A549 (cell line): ENCODE measurements around the gene DGKH. TPM values are rescaled to one million over a fixed set of nuclear protein-coding genes. Genes with fewer than 3 reads are reported as not detected.

Source experiments
- ATAC-seq, 2 experiments: fragments of 200-7000 bp in 1 of 2; fragments of >200 bp in 1 of 2; cut with Nextera tagmentation in 1 of 2; cut with Tn5 transposase in 1 of 2; 3 replicates each; pipeline versions ENCODE4 v1.8.0 to v1.9.1; 2018 to 2020; ENCODE audit warnings: mild to moderate bottlenecking in 1 of 2, moderate library complexity in 1 of 2
- CTCF ChIA-PET: fragments of 300-600 bp; sonication (Branson Sonifier 250); formaldehyde crosslinking; extraction: SDS; loops from one replicate; lab custom pipeline; 2021; ENCODE audit warnings: antibody characterized with exemption, inconsistent platforms; lab: Yijun Ruan, JAX
- POLR2A ChIA-PET: fragments of 350-600 bp; formaldehyde crosslinking; extraction: SDS; loops from one replicate; lab custom pipeline; 2021; ENCODE audit warnings: antibody characterized with exemption, inconsistent platforms; lab: Yijun Ruan, JAX
- DNase-seq, 2 experiments: peaks; one replicate each; pipeline versions ENCODE4 v3.0.0 to v3.0.0-alpha.2; 2011 to 2016; ENCODE audit warnings: low read depth in 1 of 2, low spot score in 1 of 2
- FAIRE-seq: peaks from 2 replicates; lab custom pipeline; 2011; peaks lifted over from hg19 to GRCh38; lab: Jason Lieb, UNC
- H3K27ac ChIP-seq, 2 experiments: fragments of >200 bp; sonication (Bioruptor Twin); formaldehyde crosslinking; 3 replicates each; pipeline ENCODE4 v1.5.1; 2016 to 2017
- H3K4me1 ChIP-seq: fragments of >200 bp; sonication (Bioruptor Twin); formaldehyde crosslinking; 3 replicates; pipeline ENCODE4 v1.6.1; 2016
- H3K4me2 ChIP-seq: fragments of >200 bp; sonication (Bioruptor Twin); formaldehyde crosslinking; 3 replicates; pipeline ENCODE4 v1.6.1; 2016
- H3K4me3 ChIP-seq: fragments of >200 bp; sonication (Bioruptor Twin); formaldehyde crosslinking; 3 replicates; pipeline ENCODE4 v1.5.1; 2016
- H3K9me3 ChIP-seq: fragments of >200 bp; sonication (Bioruptor Twin); formaldehyde crosslinking; 3 replicates; pipeline ENCODE4 v1.6.1; 2016
- CBX8 ChIP-seq: fragments of 200-600 bp; sonication (generic); IDR thresholded peaks from 2 replicates; pipeline ENCODE4 v1.6.1; 2016
- CHD2 ChIP-seq: fragments of 150-350 bp; IDR thresholded peaks from 2 replicates; pipeline ENCODE4 v1.6.1; 2014; ENCODE audit warnings: low read length; ENCODE audit not compliant: partially characterized antibody
- CHD4 ChIP-seq: fragments of 200-600 bp; sonication (generic); IDR thresholded peaks from 2 replicates; pipeline ENCODE4 v1.6.1; 2016; ENCODE audit warnings: antibody characterized with exemption, mild to moderate bottlenecking, borderline replicate concordance
- E2F6 ChIP-seq: IDR thresholded peaks from 2 replicates; pipeline ENCODE4 v1.6.1; 2012; ENCODE audit warnings: low read depth, borderline replicate concordance
- EP300 ChIP-seq, 2 experiments: fragments of >200 bp; sonication (Bioruptor Twin); formaldehyde crosslinking; IDR thresholded peaks; 2 replicates in 1 of 2; 3 replicates in 1 of 2; pipeline ENCODE4 v1.6.1; 2016 to 2017
- ESRRA ChIP-seq: fragments of 150-350 bp; IDR thresholded peaks from 2 replicates; pipeline ENCODE4 v1.6.1; 2014; ENCODE audit warnings: mild to moderate bottlenecking, low read length, borderline replicate concordance
- FOSB ChIP-seq: fragments of 250-450 bp; sonication (Bioruptor Pico); IDR thresholded peaks from 2 replicates; pipeline ENCODE4 v1.5.0; 2020; ENCODE audit warnings: mild to moderate bottlenecking, moderate library complexity
- FOXS1 ChIP-seq: fragments of 250-450 bp; sonication (Bioruptor Pico); IDR thresholded peaks from 2 replicates; pipeline ENCODE4 v1.5.0; 2020; ENCODE audit warnings: mild to moderate bottlenecking, moderate library complexity
- GATA3 ChIP-seq: IDR thresholded peaks from 2 replicates; pipeline ENCODE4 v1.6.1; 2012; ENCODE audit warnings: borderline replicate concordance
- HDAC2 ChIP-seq: fragments of 200-600 bp; sonication (generic); IDR thresholded peaks from 2 replicates; pipeline ENCODE4 v1.6.1; 2016
- HEYL ChIP-seq: fragments of 250-450 bp; sonication (Bioruptor Pico); IDR thresholded peaks from 2 replicates; pipeline ENCODE4 v1.8.0; 2021; ENCODE audit warnings: mild to moderate bottlenecking, moderate library complexity
- HMGXB4 ChIP-seq: fragments of 250-450 bp; sonication (Bioruptor Pico); IDR thresholded peaks from 2 replicates; pipeline ENCODE4 v1.5.0; 2021; ENCODE audit warnings: mild to moderate bottlenecking, moderate library complexity, borderline replicate concordance
- HOXB13 ChIP-seq: fragments of 250-450 bp; sonication (Bioruptor Pico); IDR thresholded peaks from 2 replicates; pipeline ENCODE4 v1.5.0; 2020; ENCODE audit warnings: low read depth, mild to moderate bottlenecking, moderate library complexity
- HOXB5 ChIP-seq: fragments of 250-450 bp; sonication (Bioruptor Pico); IDR thresholded peaks from 2 replicates; pipeline ENCODE4 v1.5.0; 2020; ENCODE audit warnings: mild to moderate bottlenecking, moderate library complexity
- KDM5A ChIP-seq: fragments of 200-600 bp; sonication (generic); IDR thresholded peaks from 2 replicates; pipeline ENCODE4 v1.6.1; 2016; ENCODE audit warnings: antibody characterized with exemption, mild to moderate bottlenecking
- MAFK ChIP-seq: fragments of 450-650 bp; IDR thresholded peaks from 2 replicates; pipeline ENCODE4 v1.6.1; 2014; ENCODE audit not compliant: partially characterized antibody
- NPAS2 ChIP-seq: fragments of 250-450 bp; sonication (Bioruptor Pico); IDR thresholded peaks from 2 replicates; pipeline ENCODE4 v1.8.0; 2022; ENCODE audit warnings: mild to moderate bottlenecking, moderate library complexity, borderline replicate concordance
- PHF8 ChIP-seq: fragments of 200-600 bp; sonication (generic); IDR thresholded peaks from 2 replicates; pipeline ENCODE4 v1.6.1; 2016; ENCODE audit warnings: low read depth, mild to moderate bottlenecking, antibody characterized with exemption, moderate library complexity, borderline replicate concordance
- POLR2A ChIP-seq: IDR thresholded peaks from 2 replicates; pipeline ENCODE4 v1.6.1; 2012; ENCODE audit warnings: mild to moderate bottlenecking, low read length
- RAD21 ChIP-seq, 2 experiments: fragments of >200 bp in 1 of 2; sonication (Bioruptor Twin) in 1 of 2; formaldehyde crosslinking in 1 of 2; IDR thresholded peaks in 1 of 2; conservative IDR thresholded peaks in 1 of 2; 2 replicates in 1 of 2; 3 replicates in 1 of 2; pipeline ENCODE4 v1.6.1; 2012 to 2018; ENCODE audit warnings: inconsistent platforms in 1 of 2
- RARB ChIP-seq: fragments of 250-450 bp; sonication (Bioruptor Pico); IDR thresholded peaks from 2 replicates; pipeline ENCODE4 v1.8.0; 2021; ENCODE audit warnings: mild to moderate bottlenecking, moderate library complexity
- RFX5 ChIP-seq: fragments of 450-650 bp; IDR thresholded peaks from 2 replicates; pipeline ENCODE4 v1.7.1; 2014; ENCODE audit warnings: antibody characterized with exemption, mild to moderate bottlenecking, moderate library complexity
- RNF2 ChIP-seq: fragments of 200-600 bp; sonication (generic); IDR thresholded peaks from 2 replicates; pipeline ENCODE4 v1.6.1; 2016; ENCODE audit warnings: low read depth, mild to moderate bottlenecking, antibody characterized with exemption, moderate library complexity, borderline replicate concordance
- SMC3 ChIP-seq: fragments of >200 bp; sonication (Bioruptor Twin); formaldehyde crosslinking; IDR thresholded peaks from 3 replicates; pipeline ENCODE4 v1.6.1; 2018; ENCODE audit warnings: inconsistent platforms
- SREBF2 ChIP-seq: fragments of 450-650 bp; IDR thresholded peaks from 2 replicates; pipeline ENCODE4 v1.6.1; 2014; ENCODE audit warnings: mild to moderate bottlenecking, moderate library complexity
- TFCP2L1 ChIP-seq: fragments of 250-450 bp; sonication (Bioruptor Pico); IDR thresholded peaks from 2 replicates; pipeline ENCODE4 v1.5.0; 2021; ENCODE audit warnings: mild to moderate bottlenecking
- ZNF302 ChIP-seq: fragments of 250-450 bp; sonication (Bioruptor Pico); IDR thresholded peaks from 2 replicates; pipeline ENCODE4 v1.9.0; 2021; ENCODE audit warnings: inconsistent platforms, mild to moderate bottlenecking, moderate library complexity
- WGBS: methylation state at CpG from one replicate; pipeline ENCODE4 v1.1.6; 2017; ENCODE audit errors: missing lambda C conversion rate; 5-methylcytosine and 5-hydroxymethylcytosine counted together
- polyA plus RNA-seq, 4 experiments: library from polyadenylated mRNA; depleted of rRNA in 3 of 4; stranded (reverse); fragments of >200 nt; fragmentation: RNase III in 1 of 4; extraction: RNeasy Plus Mini Kit Qiagen cat#74134 plus additional on column Dnase treatment in 1 of 4; gene quantifications; 2 replicates in 3 of 4; 3 replicates in 1 of 4; pipeline ENCODE4 v1.2.3, GENCODE V29; 2011 to 2017
- TF ChIP-seq, protein P1 (sequence below): IDR thresholded peaks from 2 replicates; pipeline ENCODE4 v1.6.1; 2012
- TF ChIP-seq, protein P2 (sequence below): IDR thresholded peaks from 2 replicates; pipeline ENCODE4 v1.6.1; 2012

The DGKH gene
- polyA plus RNA-seq, 2 of the 4 experiments (the other 2 are of a cell fraction): 3.8 to 6.7 TPM

DNA sequence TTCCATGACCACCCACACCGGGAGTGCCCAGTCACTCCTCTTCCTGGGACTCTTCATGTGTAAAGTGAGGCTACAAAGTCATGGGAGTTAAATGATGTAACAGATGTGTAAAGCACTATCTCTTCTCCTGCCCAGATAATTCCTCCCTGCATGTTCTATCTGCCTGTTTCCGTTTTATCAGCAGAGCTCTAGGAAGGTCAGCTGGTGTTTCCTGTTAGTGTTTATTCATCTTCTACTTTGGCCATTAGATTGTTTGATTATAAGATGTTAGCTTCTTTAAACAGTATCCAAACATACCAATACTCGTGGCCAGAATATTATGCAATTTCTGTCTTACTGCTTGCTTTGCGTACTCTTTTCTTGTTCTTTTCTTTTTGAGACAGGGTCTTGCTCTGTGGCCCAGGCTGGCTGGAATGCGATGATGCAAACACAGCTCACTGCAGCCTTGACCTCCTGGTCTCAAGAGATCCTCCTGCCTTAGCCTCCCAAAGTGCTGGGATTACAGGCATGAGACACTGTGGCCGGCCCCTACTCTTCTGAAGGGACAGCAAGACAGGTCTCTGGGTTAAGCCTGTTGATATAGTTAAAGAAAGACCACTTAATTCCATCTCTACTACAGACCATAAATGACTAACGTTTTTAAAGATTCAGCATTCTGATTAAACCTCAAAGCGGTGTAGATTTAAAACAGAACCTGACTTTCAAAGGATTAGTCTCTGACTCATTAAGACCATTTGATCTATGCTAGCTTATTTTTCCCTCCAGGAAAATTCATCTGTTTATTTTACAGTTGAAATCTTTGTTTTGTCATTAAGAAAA lies 126.1 kb downstream of the DGKH start:
- TF ChIP-seq RARB (CRISPR knock-in tag) (no peak), GATA3 (no peak), RAD21 (conservative IDR thresholded peaks at IDR 0.05 in 1 of 2, IDR thresholded peaks at IDR 0.05 in 1 of 2) (no peak), CHD4 (no peak), EP300 (IDR thresholded peaks at IDR 0.05) (no peak), ZNF302 (CRISPR knock-in tag) (no peak), NPAS2 (no peak), E2F6 (no peak), HOXB13 (CRISPR knock-in tag) (no peak), CHD2 (no peak), ESRRA (no peak), TFCP2L1 (CRISPR knock-in tag) (no peak), HEYL (CRISPR knock-in tag) (no peak), FOSB (no peak), HDAC2 (no peak), POLR2A (no peak), FOXS1 (CRISPR knock-in tag) (no peak), HOXB5 (no peak)
- TF ChIP-seq, protein P1, sequence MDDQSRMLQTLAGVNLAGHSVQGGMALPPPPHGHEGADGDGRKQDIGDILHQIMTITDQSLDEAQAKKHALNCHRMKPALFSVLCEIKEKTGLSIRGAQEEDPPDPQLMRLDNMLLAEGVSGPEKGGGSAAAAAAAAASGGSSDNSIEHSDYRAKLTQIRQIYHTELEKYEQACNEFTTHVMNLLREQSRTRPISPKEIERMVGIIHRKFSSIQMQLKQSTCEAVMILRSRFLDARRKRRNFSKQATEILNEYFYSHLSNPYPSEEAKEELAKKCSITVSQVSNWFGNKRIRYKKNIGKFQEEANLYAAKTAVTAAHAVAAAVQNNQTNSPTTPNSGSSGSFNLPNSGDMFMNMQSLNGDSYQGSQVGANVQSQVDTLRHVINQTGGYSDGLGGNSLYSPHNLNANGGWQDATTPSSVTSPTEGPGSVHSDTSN: no peak
- TF ChIP-seq, protein P2, sequence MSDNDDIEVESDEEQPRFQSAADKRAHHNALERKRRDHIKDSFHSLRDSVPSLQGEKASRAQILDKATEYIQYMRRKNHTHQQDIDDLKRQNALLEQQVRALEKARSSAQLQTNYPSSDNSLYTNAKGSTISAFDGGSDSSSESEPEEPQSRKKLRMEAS: no peak
- Histone ChIP-seq H3K9me3 (no peaks in the 10 kb centered on the region), H3K27ac (no peak overlapping the region; a peak in 1 of 6 replicates), H3K4me2 (no peak overlapping the region), H3K4me1 (peaks cover 4% of the 10 kb centered on the region; the same call in 1 of the 3 replicates), H3K4me3 (no peak overlapping the region)
- no peak for FAIRE-seq
- ChIA-PET CTCF (no interaction called here), POLR2A (no interaction called here)
- no peak for ATAC-seq
- 70% methylated on average over 8 of the region's 8 CpGs for WGBS
- DNase-seq: peak in 1 of 2 experiments; percentile 1

- Histone ChIP-seq H3K4me2 (no peak overlapping the region), H3K4me1 (peaks cover 4% of the 10 kb centered on the region; the same call in 1 of the 3 replicates), H3K27ac (no peak overlapping the region), H3K9me3 (no peaks in the 10 kb centered on the region), H3K4me3 (no peak overlapping the region)
- ChIA-PET POLR2A (no interaction called here), CTCF (no interaction called here)
- no peak for TF ChIP-seq HMGXB4 (CRISPR knock-in tag)
- no peak for TF ChIP-seq KDM5A
- no peak for TF ChIP-seq RNF2
- TF ChIP-seq HOXB5: no peak
- TF ChIP-seq, protein P1: no peak
- no peak for TF ChIP-seq E2F6
- no peak for TF ChIP-seq CHD2
- TF ChIP-seq PHF8: no peak
- no peak for TF ChIP-seq RFX5
- TF ChIP-seq SREBF2: no peak
- no peak for TF ChIP-seq HOXB13 (CRISPR knock-in tag)
- no peak for TF ChIP-seq MAFK
- no peak for TF ChIP-seq RARB (CRISPR knock-in tag)
- TF ChIP-seq SMC3: no peak
- TF ChIP-seq FOSB: no peak
- TF ChIP-seq CBX8: no peak
- FAIRE-seq (no peak), ATAC-seq (no peak), DNase-seq (no peak)
Observed at GRCh38 chr13:42176294-42176693, 127.8 kb downstream of the DGKH start.
